ENCODE data around the gene PLEKHG2.

The PLEKHG2 gene

DNA sequence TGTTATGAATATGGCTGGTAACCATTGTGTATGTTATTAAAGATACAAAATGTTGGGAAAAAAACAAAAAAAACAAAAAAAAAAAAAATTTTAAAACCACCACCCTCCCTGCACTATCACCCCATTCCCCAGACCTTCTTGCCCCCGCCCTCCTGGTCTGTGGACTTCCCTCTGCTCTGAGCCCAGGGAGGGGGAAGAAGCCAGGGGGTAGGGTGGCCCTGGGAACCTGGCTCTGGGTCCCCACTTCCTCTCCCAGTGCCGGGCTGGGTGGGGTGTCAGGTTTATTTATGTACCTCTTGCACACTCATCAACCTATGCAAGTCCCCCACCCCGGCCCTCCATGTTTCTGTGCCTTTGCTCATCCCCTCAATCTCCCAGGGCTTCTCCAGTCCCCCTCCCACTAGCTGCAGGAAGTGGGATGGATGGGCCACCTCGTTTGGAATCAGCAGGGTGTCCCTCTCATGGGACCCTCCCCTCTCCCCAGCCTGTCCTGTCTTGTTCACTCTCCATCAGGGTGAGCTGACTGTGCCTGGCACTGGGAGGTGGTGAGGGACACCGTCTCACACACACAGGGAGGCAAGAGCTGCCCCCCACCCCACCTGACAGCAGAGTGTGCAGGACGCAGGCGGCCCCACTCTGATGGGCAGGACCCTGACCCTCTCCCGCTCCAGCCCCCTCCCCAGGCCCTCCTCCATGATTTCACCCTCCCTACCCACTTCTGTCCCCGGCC, 27.5 kb upstream of the PLEKHG2 start:
- no peak for DNase-seq

GRCh38 chr19:39385629-39386411, 26.6 kb upstream of the PLEKHG2 start:
- no peak for DNase-seq

- no peak for DNase-seq
These were observed 25.9 kb upstream of the PLEKHG2 start for GRCh38 chr19:39386557-39386956.

DNA sequence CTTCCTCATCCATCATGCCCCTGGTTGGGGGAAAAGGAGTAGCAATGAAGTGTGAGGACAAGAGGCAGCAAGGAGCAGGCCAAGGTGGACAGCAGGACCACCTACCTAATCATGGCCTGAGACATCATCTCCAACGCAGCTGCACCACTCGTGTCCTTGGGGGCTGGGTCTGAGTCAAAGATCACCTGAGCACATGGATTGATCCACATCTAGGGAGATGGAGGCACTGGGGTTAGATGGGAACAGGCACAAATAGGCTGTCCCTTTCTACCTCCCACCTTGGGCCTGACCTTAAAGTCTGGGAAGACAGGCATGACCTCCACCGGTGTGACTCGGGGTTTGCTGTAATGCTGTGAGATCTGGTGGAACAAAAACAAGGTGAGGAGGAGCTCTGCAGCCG, 23.8 kb upstream of the PLEKHG2 start:
- no peak for DNase-seq

DNA sequence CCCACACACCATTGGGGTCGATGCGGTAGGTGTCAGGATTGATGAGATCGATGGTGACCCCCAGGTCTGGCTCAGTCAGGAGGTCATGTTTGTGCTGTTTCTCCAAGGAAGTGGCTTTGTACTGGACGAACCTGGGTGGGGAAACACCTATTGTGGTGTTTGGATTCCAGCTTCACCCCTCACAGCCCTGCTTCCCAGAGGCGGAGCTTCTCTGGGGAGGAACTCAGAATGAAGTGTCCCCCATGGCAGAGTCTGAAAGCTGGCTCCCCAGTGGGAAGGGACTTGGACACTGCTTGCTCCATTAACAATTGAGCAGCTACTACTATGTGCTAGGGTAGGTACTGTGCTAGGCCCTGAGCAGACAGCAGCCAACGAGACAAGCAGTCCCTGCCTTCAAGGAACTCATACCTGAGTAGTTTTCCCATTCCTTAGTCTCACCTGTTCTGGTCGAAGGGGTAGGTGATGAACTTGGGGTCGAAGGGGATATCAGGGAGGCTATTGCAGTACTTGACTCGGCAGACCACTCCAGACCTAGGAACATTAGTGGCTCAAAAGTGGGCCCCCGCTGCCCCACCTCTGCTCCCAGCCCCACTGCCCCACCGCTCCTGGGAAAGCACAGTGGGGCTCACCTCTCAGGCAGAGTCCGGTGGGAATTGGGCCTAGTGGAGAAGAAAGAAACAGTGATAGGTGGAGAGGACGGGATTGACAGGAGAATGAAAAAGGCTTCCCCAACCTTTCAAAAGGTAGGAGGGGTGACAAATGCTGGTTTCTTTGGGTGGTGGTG, 22.6 kb upstream of the PLEKHG2 start:
- no peak for DNase-seq

DNA sequence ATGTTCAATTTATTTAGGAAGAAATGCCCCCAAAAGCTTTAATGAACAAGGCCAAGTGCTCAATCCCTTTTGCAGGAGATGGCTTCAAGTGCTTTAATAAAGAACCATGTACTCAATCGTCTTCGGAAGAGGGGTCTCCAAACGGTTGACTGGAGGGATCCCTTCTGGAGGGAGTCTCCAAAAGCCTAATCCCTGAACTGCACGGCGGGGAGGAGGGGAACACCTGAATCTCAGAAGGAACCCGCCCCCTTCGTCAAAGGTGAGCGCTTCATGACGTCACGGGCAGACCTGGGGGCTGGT, 22.1 kb upstream of the PLEKHG2 start:
- peak; percentile 80 for DNase-seq

GRCh38 chr19:39390751-39391437, 21.6 kb upstream of the PLEKHG2 start, which contains the start of the genes MED29 and PAF1:
Gene MED29 (plus strand): TSS chr19:39391378. CDS start chr19:39391423, 45 bp downstream.
Gene PAF1 (minus strand): TSS chr19:39391106. CDS start chr19:39390864, 242 bp downstream.
- peak; percentile 93 for DNase-seq

DNA sequence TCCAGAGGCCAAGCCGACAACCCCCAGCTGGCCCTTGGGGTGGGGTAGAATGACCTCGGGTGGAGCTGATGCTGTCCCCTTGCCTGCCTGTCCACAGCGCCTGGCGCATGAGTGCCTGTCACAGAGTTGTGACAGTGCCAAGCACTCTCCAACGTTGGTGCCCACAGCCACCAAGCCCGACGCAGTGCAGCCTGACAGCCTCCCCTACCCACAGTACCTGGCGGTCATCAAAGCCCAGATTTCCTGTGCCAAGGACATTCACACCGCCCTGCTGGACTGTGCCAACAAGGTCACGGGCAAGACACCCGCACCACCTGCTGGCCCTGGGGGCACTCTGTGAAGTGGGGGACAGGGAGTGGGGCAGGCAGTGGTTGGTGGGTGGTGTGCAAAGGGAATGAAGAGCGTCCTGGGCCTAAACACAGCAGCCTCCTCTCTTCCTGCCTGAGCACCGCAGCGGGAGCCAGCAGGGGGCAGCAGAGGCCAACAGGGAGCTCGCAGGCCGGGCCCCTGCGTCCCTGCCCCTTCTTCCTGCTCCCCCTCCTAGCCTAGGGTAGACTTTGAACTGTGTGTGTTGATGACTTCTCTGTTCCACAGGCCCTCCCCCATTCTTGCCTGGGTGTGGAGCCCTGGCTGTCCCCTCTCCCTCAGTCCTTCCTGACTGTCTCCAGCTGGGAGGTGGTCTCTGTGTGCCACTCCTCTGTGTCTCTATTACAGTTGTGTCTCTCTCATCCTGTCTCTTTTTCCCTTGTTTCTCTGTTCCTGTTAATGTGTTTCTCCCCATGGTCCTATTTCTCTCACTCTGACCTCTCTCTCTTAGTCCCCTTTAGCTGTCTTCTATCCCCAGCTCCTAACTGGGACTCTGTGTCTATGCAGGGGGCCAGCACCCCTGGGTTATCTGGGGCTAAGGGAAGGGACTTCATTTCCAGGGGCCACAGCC, 14.8 kb upstream of the PLEKHG2 start:
- peak; percentile 97 for DNase-seq

- peak; percentile 59 for DNase-seq
These were observed 14.1 kb upstream of the PLEKHG2 start for GRCh38 chr19:39398297-39398864.

DNA sequence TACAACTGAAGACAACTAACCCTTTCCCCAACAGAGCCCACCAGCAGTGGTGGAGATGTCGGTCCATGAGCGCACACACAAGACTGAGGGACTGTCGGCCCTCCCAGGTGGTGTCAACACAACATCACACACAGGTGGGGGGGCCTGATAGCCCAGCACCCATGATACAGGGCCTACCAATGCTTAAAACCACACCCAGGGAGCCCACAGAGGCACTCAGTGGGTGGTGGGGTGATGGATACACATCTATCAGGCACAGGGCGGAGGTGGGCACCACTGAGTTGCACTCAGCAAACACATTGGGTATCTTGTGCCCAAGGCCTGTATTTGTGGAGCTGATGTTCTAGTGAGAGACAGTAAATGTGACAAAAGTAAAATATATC, 12.8 kb upstream of the PLEKHG2 start:
- no peak for DNase-seq

- no peak for DNase-seq
These were observed 12.4 kb upstream of the PLEKHG2 start for GRCh38 chr19:39400061-39400460.

DNA sequence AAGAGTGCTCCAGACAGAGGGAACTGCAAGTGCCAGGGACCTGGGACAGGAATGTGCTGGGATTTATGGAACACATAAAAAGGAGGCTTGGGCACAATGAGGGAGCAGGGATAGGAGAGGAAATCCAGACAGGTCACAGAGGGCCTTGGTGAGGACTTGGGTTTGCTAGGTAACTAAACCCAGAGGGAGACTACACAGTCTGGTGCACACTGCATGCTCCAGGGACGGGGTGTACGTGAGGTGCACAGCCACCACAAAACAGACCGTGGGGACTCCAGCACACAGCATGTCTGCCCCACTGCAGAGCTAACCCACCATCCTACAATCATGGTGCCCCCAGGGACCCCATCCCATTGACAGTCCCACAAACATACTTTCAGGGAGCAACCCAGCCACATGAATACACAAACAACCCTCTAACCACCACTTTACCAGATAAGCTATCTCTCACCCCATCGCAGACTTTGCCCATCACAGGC, 11.4 kb upstream of the PLEKHG2 start:
- DNase-seq = peak; percentile 32

GRCh38 chr19:39401549-39402345, 10.7 kb upstream of the PLEKHG2 start:
- peak; percentile 81 for DNase-seq

GRCh38 chr19:39402346-39403300, 9.8 kb upstream of the PLEKHG2 start:
- peak; percentile 81 for DNase-seq

GRCh38 chr19:39403331-39404312, 8.8 kb upstream of the PLEKHG2 start:
- DNase-seq = peak; percentile 97

DNA sequence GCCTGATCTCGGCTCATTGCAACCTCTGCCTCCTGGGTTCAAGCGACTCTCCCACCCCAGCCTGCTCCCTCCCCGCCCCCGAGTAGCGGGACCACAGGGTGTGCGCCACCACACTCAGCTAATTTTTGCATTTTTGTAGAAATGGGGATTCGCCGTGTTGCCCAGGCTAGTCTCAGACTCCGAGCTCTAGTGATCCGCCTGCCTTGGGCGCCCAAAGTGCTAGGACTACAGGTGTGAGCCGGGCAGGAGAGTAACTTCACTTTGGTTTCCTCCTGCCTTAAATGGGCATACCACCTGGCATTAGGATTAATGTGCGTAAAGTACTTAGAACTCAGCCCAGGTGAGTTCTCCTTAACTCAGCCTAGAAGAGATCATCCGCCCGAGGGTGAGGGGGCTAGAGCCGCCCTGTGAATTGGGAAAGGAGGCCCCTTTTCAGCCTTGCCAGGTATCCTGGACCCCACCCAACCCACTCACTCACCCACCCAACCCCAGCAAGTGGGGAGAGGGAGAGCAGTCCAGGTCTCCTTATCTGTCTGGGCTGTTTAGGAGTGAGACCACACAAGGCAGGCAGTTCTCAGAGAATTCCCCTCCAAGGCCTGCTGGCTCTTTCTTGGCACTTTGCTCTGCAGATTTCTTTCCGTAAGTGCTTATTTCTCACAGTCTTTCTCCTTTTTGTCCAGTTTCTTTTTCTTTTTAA, 7.1 kb upstream of the PLEKHG2 start:
- no peak for DNase-seq

DNA sequence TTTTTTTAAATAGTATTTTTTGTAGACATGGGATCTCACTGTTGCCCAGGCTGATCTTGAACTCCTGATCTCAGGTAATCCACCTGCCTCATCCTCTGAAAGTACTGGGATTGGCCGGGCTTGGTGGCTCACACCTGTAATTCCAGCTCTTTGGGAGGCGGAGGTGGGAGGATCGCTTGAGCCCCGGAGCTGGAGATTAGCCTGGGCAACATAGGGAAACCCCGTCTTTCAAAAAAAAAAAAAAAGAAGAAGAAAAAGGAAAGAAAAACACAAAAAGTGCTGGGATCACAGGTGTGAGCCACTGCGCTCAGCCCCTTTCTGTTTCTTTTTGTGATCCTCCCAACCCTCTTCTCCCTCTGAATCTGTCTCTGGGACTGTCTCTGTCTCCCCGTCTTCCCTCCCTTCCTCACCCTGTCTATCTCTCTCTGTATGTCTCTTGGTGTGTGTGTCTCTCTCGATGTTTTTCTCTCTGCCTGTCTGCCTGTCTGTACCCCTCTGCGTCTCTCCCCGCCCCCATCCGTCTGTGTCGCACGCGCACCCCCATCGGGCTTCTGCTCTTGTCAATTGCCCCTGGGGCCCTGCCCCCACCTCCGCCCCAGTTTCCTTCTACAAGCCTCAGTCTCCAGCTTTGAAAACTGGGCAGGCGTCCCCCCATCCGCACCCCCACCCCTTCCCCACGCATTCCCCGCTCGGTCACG, 6.4 kb upstream of the PLEKHG2 start:
- peak; percentile 93 for DNase-seq

Measured in activated CD8-positive, alpha-beta memory T cell treated with anti-CD3 and anti-CD28 coated beads, Interleukin-2, amount 50 U/mL, for 4 hours (primary cell).